Hepatocyte (in vitro differentiated cells): ENCODE results near the gene UBQLN4. TPM values are rescaled to one million over a fixed set of nuclear protein-coding genes. Genes with fewer than 3 reads are reported as not detected.

Experiments used
- DNase-seq: peaks from one replicate; pipeline ENCODE4 v3.0.0-alpha.2; 2016; ENCODE audit warnings: low spot score
- H2AFZ ChIP-seq: fragments of 200-600 bp; sonication (generic); 2 replicates; pipeline ENCODE4 v1.6.0; 2016; ENCODE audit warnings: antibody characterized with exemption, mild to moderate bottlenecking
- H3K27ac ChIP-seq: fragments of 200-600 bp; sonication (generic); 2 replicates; pipeline ENCODE4 v1.5.1; 2016; ENCODE audit warnings: mild to moderate bottlenecking
- H3K27me3 ChIP-seq: fragments of 200-600 bp; sonication (generic); 2 replicates; pipeline ENCODE4 v1.6.1; 2016
- H3K36me3 ChIP-seq: fragments of 200-600 bp; sonication (generic); replicated peaks from 2 replicates; pipeline ENCODE4 v1.5.1; 2016; ENCODE audit warnings: low read depth; ENCODE audit not compliant: insufficient read depth
- H3K4me1 ChIP-seq: fragments of 200-600 bp; sonication (generic); 2 replicates; pipeline ENCODE4 v1.5.1; 2016; ENCODE audit warnings: mild to moderate bottlenecking, moderate library complexity; ENCODE audit not compliant: insufficient read depth
- H3K4me2 ChIP-seq: fragments of 200-600 bp; sonication (generic); 2 replicates; pipeline ENCODE4 v1.6.0; 2016
- H3K4me3 ChIP-seq: fragments of 200-600 bp; sonication (generic); 2 replicates; pipeline ENCODE4 v1.5.1; 2016; ENCODE audit warnings: mild to moderate bottlenecking
- H3K79me2 ChIP-seq: fragments of 200-600 bp; sonication (generic); 2 replicates; pipeline ENCODE4 v1.6.0; 2017; ENCODE audit warnings: mild to moderate bottlenecking
- H3K9me2 ChIP-seq: fragments of 200-600 bp; sonication (generic); replicated peaks from 2 replicates; pipeline ENCODE4 v1.6.0; 2017; ENCODE audit warnings: mild to moderate bottlenecking; ENCODE audit not compliant: insufficient read depth
- H3K9me3 ChIP-seq: fragments of 200-600 bp; sonication (generic); 2 replicates; pipeline ENCODE4 v1.5.1; 2016; ENCODE audit warnings: low read depth, mild to moderate bottlenecking
- H4K20me1 ChIP-seq: fragments of 200-600 bp; sonication (generic); 2 replicates; pipeline ENCODE4 v1.6.0; 2016; ENCODE audit warnings: mild to moderate bottlenecking; ENCODE audit not compliant: insufficient read depth, poor library complexity, severe bottlenecking
- CTCF ChIP-seq: fragments of 200-600 bp; sonication (generic); IDR thresholded peaks from 2 replicates; pipeline ENCODE4 v1.5.1; 2016; ENCODE audit warnings: antibody characterized with exemption, mild to moderate bottlenecking; ENCODE audit not compliant: poor library complexity
- EZH2 ChIP-seq: fragments of 200-600 bp; sonication (generic); IDR thresholded peaks from 2 replicates; pipeline ENCODE4 v1.6.1; 2016; ENCODE audit warnings: antibody characterized with exemption, mild to moderate bottlenecking, borderline replicate concordance
- EZH2phosphoT487 ChIP-seq: fragments of 200-600 bp; sonication (generic); IDR thresholded peaks from one replicate; pipeline ENCODE4 v1.6.1; 2018; ENCODE audit warnings: antibody characterized with exemption, mild to moderate bottlenecking, low read depth, moderate library complexity; ENCODE audit not compliant: unreplicated experiment, severe bottlenecking
- WGBS: methylation state at CpG from one replicate; pipeline ENCODE4 v1.1.6; 2016; ENCODE audit warnings: low lambda C conversion rate; ENCODE audit errors: missing lambda C conversion rate; 5-methylcytosine and 5-hydroxymethylcytosine counted together
- polyA plus RNA-seq: library from polyadenylated mRNA; unstranded; fragments of >200 nt; fragmentation: Nextera tagmentation; extraction: Ambion mirVana; gene quantifications from 2 replicates; pipeline ENCODE4 v1.2.1, GENCODE V29; 2016
- total RNA-seq: library from RNA; depleted of rRNA; stranded (reverse); fragments of >200 nt; gene quantifications from 2 replicates; pipeline ENCODE4 v1.2.3, GENCODE V29; 2014

Gene UBQLN4
- total and polyA plus RNA-seq, 2 experiments from 2014 or later, result 29.5 to 35.3 TPM

GRCh38 chr1:156012051-156012817 lies 41.4 kb downstream of the UBQLN4 start:
- no peak for DNase-seq
- no peaks in the 10 kb centered on the region for H3K9me3 ChIP-seq
- no peak overlapping the region for H3K4me2 ChIP-seq
- H2AFZ ChIP-seq, result no peak overlapping the region
- H4K20me1 ChIP-seq, result no peaks in the 10 kb centered on the region
- H3K27ac ChIP-seq, result no peak overlapping the region
- H3K9me2 ChIP-seq, result no peaks in the 10 kb centered on the region
- no peaks in the 10 kb centered on the region for H3K4me1 ChIP-seq
- H3K36me3 ChIP-seq, result peaks cover 7% of the 10 kb centered on the region
- TF ChIP-seq EZH2phosphoT487 (no peak), CTCF (no peak), EZH2 (no peak)
- peaks cover 16% of the 10 kb centered on the region for H3K79me2 ChIP-seq
- no peaks in the 10 kb centered on the region for H3K27me3 ChIP-seq
- WGBS, result 90% methylated on average over 4 of the region's 4 CpGs
- no peak overlapping the region for H3K4me3 ChIP-seq

DNA sequence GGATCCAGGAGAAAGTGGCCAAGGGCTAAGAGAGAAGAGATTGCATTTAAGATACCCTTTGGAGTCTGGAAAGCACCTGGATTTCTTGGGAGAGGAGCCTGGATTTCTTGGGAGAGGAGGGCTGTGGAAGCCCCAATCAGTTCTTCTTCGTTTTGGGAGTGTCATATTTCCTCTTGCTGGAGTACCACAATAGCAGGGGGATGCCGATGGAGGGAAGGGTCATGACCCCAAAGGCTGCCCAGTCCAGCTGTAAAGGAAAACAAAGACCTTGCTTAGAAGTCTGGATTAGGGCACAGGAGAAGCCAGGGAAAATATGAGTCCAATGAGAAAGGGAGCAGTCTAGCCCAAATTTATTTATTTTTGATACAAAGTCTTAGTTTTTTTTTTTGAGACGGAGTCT lies 44.2 kb downstream of the UBQLN4 start:
- H2AFZ ChIP-seq, result no peak overlapping the region
- no peaks in the 10 kb centered on the region for H3K9me3 ChIP-seq
- H3K36me3 ChIP-seq, result peaks cover 7% of the 10 kb centered on the region
- H3K4me3 ChIP-seq, result no peak overlapping the region
- 58% methylated on average over 3 of the region's 3 CpGs for WGBS
- no peaks in the 10 kb centered on the region for H3K4me1 ChIP-seq
- no peaks in the 10 kb centered on the region for H3K79me2 ChIP-seq
- H3K27me3 ChIP-seq, result no peaks in the 10 kb centered on the region
- TF ChIP-seq CTCF (no peak), EZH2 (no peak), EZH2phosphoT487 (no peak)
- no peak overlapping the region for H3K4me2 ChIP-seq
- H4K20me1 ChIP-seq, result no peaks in the 10 kb centered on the region
- DNase-seq, result no peak
- peak overlapping the region; percentile 3 for H3K27ac ChIP-seq
- H3K9me2 ChIP-seq, result no peaks in the 10 kb centered on the region

DNA sequence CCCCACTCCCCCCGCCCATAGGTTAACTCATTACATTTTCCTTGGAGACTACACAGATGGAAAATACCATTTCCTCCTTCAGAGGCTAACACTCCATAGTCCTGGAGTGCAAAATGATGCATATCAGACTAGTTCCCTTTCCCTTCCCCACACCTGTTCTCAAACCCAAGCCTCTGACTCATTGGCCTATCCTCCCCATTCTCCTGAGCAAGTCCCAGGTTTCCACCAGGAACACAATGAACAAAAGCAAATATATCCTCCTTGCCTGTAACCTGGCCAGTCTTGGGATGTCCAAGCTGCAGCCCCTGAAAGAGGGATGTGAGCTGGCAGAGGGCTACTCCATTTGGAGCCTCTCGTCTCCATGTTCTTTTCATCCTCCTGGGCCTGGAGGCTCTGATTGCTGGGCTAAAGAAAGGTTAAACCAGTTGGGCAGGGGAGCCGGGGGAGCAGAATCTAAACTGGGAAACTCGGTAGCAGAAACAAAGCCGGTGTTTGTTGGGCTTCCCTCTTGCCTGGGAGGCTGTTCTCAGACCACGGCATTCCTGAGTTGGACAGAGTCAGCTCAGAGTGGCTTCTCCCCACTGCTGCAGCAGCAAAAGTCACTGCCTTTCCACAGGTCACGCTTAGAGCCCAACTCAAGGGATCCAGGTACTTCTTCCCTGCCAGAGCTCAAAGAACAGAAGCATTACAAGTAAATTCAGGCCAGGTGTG lies 46.8 kb downstream of the UBQLN4 start:
- no peaks in the 10 kb centered on the region for H3K9me3 ChIP-seq
- no peak overlapping the region for H3K27ac ChIP-seq
- no peak for DNase-seq
- no peak for TF ChIP-seq EZH2phosphoT487
- no peak for TF ChIP-seq CTCF
- TF ChIP-seq EZH2, result no peak
- H3K36me3 ChIP-seq, result no peaks in the 10 kb centered on the region
- H4K20me1 ChIP-seq, result no peaks in the 10 kb centered on the region
- H3K79me2 ChIP-seq, result no peaks in the 10 kb centered on the region
- H3K4me3 ChIP-seq, result no peak overlapping the region
- 65% methylated on average over 7 of the region's 7 CpGs for WGBS
- H3K4me2 ChIP-seq, result no peak overlapping the region
- no peaks in the 10 kb centered on the region for H3K4me1 ChIP-seq
- no peaks in the 10 kb centered on the region for H3K9me2 ChIP-seq
- no peaks in the 10 kb centered on the region for H3K27me3 ChIP-seq
- H2AFZ ChIP-seq, result no peak overlapping the region
